ENCODE measurements around the gene GNG4.

GRCh38 chr1:235639226-235640205 lies 10.1 kb downstream of the GNG4 start:
- TF ChIP-seq, protein P1, sequence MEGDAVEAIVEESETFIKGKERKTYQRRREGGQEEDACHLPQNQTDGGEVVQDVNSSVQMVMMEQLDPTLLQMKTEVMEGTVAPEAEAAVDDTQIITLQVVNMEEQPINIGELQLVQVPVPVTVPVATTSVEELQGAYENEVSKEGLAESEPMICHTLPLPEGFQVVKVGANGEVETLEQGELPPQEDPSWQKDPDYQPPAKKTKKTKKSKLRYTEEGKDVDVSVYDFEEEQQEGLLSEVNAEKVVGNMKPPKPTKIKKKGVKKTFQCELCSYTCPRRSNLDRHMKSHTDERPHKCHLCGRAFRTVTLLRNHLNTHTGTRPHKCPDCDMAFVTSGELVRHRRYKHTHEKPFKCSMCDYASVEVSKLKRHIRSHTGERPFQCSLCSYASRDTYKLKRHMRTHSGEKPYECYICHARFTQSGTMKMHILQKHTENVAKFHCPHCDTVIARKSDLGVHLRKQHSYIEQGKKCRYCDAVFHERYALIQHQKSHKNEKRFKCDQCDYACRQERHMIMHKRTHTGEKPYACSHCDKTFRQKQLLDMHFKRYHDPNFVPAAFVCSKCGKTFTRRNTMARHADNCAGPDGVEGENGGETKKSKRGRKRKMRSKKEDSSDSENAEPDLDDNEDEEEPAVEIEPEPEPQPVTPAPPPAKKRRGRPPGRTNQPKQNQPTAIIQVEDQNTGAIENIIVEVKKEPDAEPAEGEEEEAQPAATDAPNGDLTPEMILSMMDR (IDR thresholded peaks at IDR 0.05), result no peak
- no peak for TF ChIP-seq POLR2A (IDR thresholded peaks at IDR 0.05)

All from tibial nerve (tissue), 3 donors.